CD4-positive, alpha-beta T cell (primary cell): ENCODE results near the gene GPC5. TPM values are rescaled to one million over a fixed set of nuclear protein-coding genes. Genes with fewer than 3 reads are reported as not detected.

Experiments used
- ATAC-seq: fragments of 200-7000 bp; cut with Tn5 transposase; one replicate; pipeline ENCODE4 v1.10.0; 2022; ENCODE audit warnings: mild to moderate bottlenecking; ENCODE audit not compliant: poor library complexity
- CTCF ChIA-PET: fragments of 350-600 bp; sonication (Branson Sonifier 250); formaldehyde crosslinking; loops from one replicate; lab custom pipeline; 2021; ENCODE audit warnings: antibody characterized with exemption, inconsistent platforms; lab: Charles Lee
- POLR2A ChIA-PET: fragments of 350-600 bp; sonication (Branson Sonifier 250); formaldehyde crosslinking; loops from one replicate; lab custom pipeline; 2021; ENCODE audit warnings: antibody characterized with exemption, inconsistent platforms; lab: Charles Lee
- DNase-seq, 14 experiments: peaks; one replicate each; pipeline ENCODE4 v3.0.0-alpha.2; 2013 to 2020; ENCODE audit warnings: mixed read lengths in 2 of 14
- H3K27ac ChIP-seq, 2 donors: one replicate each; pipeline versions ENCODE4 v1.5.1 to v1.7.0; 2013; ENCODE audit warnings: low read length in 2 of 2, low read depth in 1 of 2, mild to moderate bottlenecking in 1 of 2
- H3K27me3 ChIP-seq, 2 experiments: 1 replicate in 1 of 2; 2 replicates in 1 of 2; pipeline versions ENCODE4 v1.6.1 to v1.7.0; 2013; ENCODE audit warnings: low read length in 2 of 2, control low read depth in 1 of 2, mild to moderate bottlenecking in 1 of 2, moderate library complexity in 1 of 2; ENCODE audit not compliant: insufficient read depth in 2 of 2, control insufficient read depth in 1 of 2
- H3K36me3 ChIP-seq: one replicate; pipeline ENCODE4 v1.6.1; 2013; ENCODE audit warnings: low read length, control low read depth; ENCODE audit not compliant: insufficient read depth
- H3K4me1 ChIP-seq: one replicate; pipeline ENCODE4 v1.6.1; 2013; ENCODE audit warnings: low read length, control low read depth; ENCODE audit not compliant: insufficient read depth
- H3K4me3 ChIP-seq: one replicate; pipeline ENCODE4 v1.5.1; 2013; ENCODE audit warnings: mild to moderate bottlenecking, low read length, moderate library complexity
- H3K9me3 ChIP-seq, 2 experiments: 1 replicate in 1 of 2; 2 replicates in 1 of 2; pipeline versions ENCODE4 v1.6.1 to v1.7.0; 2013; ENCODE audit warnings: low read length in 2 of 2, mild to moderate bottlenecking in 2 of 2, control low read depth in 1 of 2, moderate library complexity in 1 of 2; ENCODE audit not compliant: control insufficient read depth in 1 of 2, insufficient read depth in 1 of 2
- H3K27ac Mint-ChIP-seq: one replicate; pipeline ENCODE4 v1.8.0; 2020; ENCODE audit warnings: mixed read lengths
- H3K27me3 Mint-ChIP-seq: one replicate; pipeline ENCODE4 v1.8.0; 2021; ENCODE audit warnings: mixed read lengths
- H3K36me3 Mint-ChIP-seq: one replicate; pipeline ENCODE4 v1.8.0; 2021; ENCODE audit warnings: low read depth, mixed read lengths
- H3K4me1 Mint-ChIP-seq: one replicate; pipeline ENCODE4 v1.8.0; 2021; ENCODE audit warnings: low read depth, mixed read lengths
- H3K4me3 Mint-ChIP-seq: one replicate; pipeline ENCODE4 v1.8.0; 2020; ENCODE audit warnings: mild to moderate bottlenecking, mixed read lengths
- H3K9me3 Mint-ChIP-seq: one replicate; pipeline ENCODE4 v1.8.0; 2020; ENCODE audit warnings: mixed read lengths
- intact Hi-C, 2 experiments: fragments of 100-400 bp; cut with DNase I in 1 of 2; cut with micrococcal nuclease in 1 of 2; formaldehyde crosslinking; loops; one replicate each; pipeline versions ENCODE4 v1.15.1 to v1.9.0; 2023 to 2025; cut with DNase I, micrococcal nuclease
- total RNA-seq, 174 experiments: library from RNA in 2 of 174; stranded (reverse) in 2 of 174; gene quantifications; one replicate each; pipeline ENCODE4 v1.2.3 and lab custom pipeline; 2021 to 2026
- TF ChIP-seq, protein P1 (sequence below): fragments of 200-600 bp; IDR thresholded peaks from one replicate; pipeline ENCODE4 v1.8.0; 2022; ENCODE audit warnings: antibody characterized with exemption, mild to moderate bottlenecking

Gene GPC5
- total RNA-seq, 2 experiments from 2014 or later: not detected

DNA sequence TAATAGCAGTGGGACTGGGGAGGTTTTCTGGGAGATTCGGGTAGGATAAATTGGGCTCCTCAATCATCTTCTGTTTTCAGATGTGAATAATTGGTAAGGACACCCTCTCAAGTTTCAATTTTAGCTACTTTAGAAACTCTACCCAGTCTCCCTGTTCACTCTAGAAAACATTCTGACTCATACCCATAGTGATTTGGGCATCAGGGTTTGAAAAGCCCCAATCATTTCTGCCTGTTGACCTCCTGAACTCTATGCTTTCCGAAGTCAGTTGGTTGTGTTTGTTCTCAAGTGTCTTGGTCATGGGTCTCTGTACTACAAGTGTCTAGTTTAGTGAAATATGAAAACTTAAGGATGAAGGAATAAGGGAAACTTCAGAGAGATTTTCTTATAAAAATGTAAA, 916.8 kb downstream of the GPC5 start:
- ChIA-PET POLR2A (no interaction called here), CTCF (no interaction called here)
- Mint-ChIP-seq H3K27ac (no peak overlapping the region), H3K9me3 (peaks cover 8% of the 10 kb centered on the region), H3K4me3 (no peak overlapping the region), H3K36me3 (no peaks in the 10 kb centered on the region), H3K4me1 (no peaks in the 10 kb centered on the region), H3K27me3 (no peaks in the 10 kb centered on the region)
- Histone ChIP-seq H3K4me1 (no peaks in the 10 kb centered on the region), H3K27ac (no peak overlapping the region), H3K36me3 (no peaks in the 10 kb centered on the region), H3K27me3 (no peaks in the 10 kb centered on the region), H3K9me3 (peaks cover 0 to 7% of the 10 kb centered on the region in 2 experiments), H3K4me3 (no peak overlapping the region)
- intact Hi-C loops: no loop called here
- TF ChIP-seq, protein P1, sequence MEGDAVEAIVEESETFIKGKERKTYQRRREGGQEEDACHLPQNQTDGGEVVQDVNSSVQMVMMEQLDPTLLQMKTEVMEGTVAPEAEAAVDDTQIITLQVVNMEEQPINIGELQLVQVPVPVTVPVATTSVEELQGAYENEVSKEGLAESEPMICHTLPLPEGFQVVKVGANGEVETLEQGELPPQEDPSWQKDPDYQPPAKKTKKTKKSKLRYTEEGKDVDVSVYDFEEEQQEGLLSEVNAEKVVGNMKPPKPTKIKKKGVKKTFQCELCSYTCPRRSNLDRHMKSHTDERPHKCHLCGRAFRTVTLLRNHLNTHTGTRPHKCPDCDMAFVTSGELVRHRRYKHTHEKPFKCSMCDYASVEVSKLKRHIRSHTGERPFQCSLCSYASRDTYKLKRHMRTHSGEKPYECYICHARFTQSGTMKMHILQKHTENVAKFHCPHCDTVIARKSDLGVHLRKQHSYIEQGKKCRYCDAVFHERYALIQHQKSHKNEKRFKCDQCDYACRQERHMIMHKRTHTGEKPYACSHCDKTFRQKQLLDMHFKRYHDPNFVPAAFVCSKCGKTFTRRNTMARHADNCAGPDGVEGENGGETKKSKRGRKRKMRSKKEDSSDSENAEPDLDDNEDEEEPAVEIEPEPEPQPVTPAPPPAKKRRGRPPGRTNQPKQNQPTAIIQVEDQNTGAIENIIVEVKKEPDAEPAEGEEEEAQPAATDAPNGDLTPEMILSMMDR: no peak
- ATAC-seq (no peak), DNase-seq (no peak)

- POLR2A ChIA-PET: no interaction called here
- Histone ChIP-seq H3K9me3 (peaks cover 0 to 7% of the 10 kb centered on the region in 2 experiments), H3K4me3 (no peak overlapping the region), H3K4me1 (no peaks in the 10 kb centered on the region), H3K27ac (no peak overlapping the region), H3K36me3 (no peaks in the 10 kb centered on the region), H3K27me3 (no peaks in the 10 kb centered on the region)
- intact Hi-C loops: no loop called here
- Mint-ChIP-seq H3K27me3 (no peaks in the 10 kb centered on the region), H3K36me3 (no peaks in the 10 kb centered on the region), H3K4me3 (no peak overlapping the region), H3K4me1 (no peaks in the 10 kb centered on the region), H3K27ac (no peak overlapping the region), H3K9me3 (peaks cover 8% of the 10 kb centered on the region)
- CTCF ChIA-PET: no interaction called here
- TF ChIP-seq, protein P1: no peak
- no peak for DNase-seq
- no peak for ATAC-seq
Observed at GRCh38 chr13:92316030-92316429, 917.6 kb downstream of the GPC5 start.

DNA sequence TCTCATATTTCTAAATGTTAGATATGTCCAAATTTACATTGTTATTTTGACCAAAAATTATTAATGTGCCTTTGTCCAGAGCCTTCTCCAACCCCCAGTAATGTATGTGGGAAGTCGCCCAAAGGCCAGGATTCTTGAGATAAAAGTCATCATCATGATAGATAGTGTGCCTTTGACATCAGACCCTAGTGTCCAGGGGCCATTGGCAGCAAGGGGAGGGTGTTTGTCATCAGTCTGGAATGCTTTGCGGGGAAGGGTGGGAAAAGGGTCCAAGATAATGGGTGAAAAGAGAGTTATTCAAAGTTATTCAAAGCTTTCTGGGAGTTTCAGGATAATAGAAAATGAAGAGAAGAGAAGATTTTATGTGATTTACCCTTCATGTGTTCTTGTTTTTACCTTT, 918.6 kb downstream of the GPC5 start:
- CTCF ChIA-PET: no interaction called here
- H3K4me1 Mint-ChIP-seq: no peaks in the 10 kb centered on the region
- H3K4me1 ChIP-seq: no peaks in the 10 kb centered on the region
- no peak overlapping the region for H3K4me3 ChIP-seq
- H3K9me3 Mint-ChIP-seq: peaks cover 8% of the 10 kb centered on the region
- peaks cover 0 to 7% of the 10 kb centered on the region in 2 experiments for H3K9me3 ChIP-seq
- no peaks in the 10 kb centered on the region for H3K36me3 ChIP-seq
- DNase-seq (no peak), ATAC-seq (no peak)
- H3K36me3 Mint-ChIP-seq: no peaks in the 10 kb centered on the region
- H3K27me3 Mint-ChIP-seq: no peaks in the 10 kb centered on the region
- H3K27ac Mint-ChIP-seq: no peak overlapping the region
- no peak overlapping the region for H3K27ac ChIP-seq
- intact Hi-C loops: no loop called here
- TF ChIP-seq, protein P1: no peak
- POLR2A ChIA-PET: no interaction called here
- H3K4me3 Mint-ChIP-seq: no peak overlapping the region
- no peaks in the 10 kb centered on the region for H3K27me3 ChIP-seq
